ENCODE results near the gene FANCI. TPM values are rescaled to one million over a fixed set of nuclear protein-coding genes. Genes with fewer than 3 reads are reported as not detected.

Gene FANCI
- total and polyA plus RNA-seq, 2 of the 13 experiments (the other 11 are each of a cell fraction or from before 2014, with no cell fraction given): 15.7 to 68.8 TPM

- TF ChIP-seq AGO2 (optimal IDR thresholded peaks at IDR 0.05; ENCODE audit: low read depth, low read length): peak; percentile 50
- peak; percentile 90 for TF ChIP-seq ASH2L (IDR thresholded peaks at IDR 0.05; ENCODE audit: insufficient read length, low read depth, low read length)
- TF ChIP-seq NR0B2 (CRISPR knock-in tag; IDR thresholded peaks at IDR 0.05): no peak
- TF ChIP-seq RBFOX2 (IDR thresholded peaks at IDR 0.05; ENCODE audit: low read depth, low read length): peak; percentile 41; the same call in 1 of the 2 replicates
- TF ChIP-seq NFE2L2 (IDR thresholded peaks at IDR 0.05; ENCODE audit: low read length): no peak
- no peak for TF ChIP-seq GTF2F1 (IDR thresholded peaks at IDR 0.05; ENCODE audit: low read length)
- no TSS peak for BruUV-seq (replicated peaks)
- H3K27ac ChIP-seq (ENCODE audit: extremely low read length, insufficient read depth, low read length): no peak overlapping the region
- ATAC-seq (no peak), DNase-seq (ENCODE audit: low spot score) (no peak), FAIRE-seq (no peak)
- ChIA-PET CTCF (ENCODE audit: low intra/inter-chr PET ratio, low total read pairs) (no interaction called here), POLR2A (no interaction called here)
- peaks cover 59 to 95% of the 10 kb centered on the region in 2 experiments for H3K36me3 ChIP-seq (replicated peaks in 1 of 2; ENCODE audit: control insufficient read depth in 1 of 2, insufficient read depth in 2 of 2, low read length in 2 of 2)
- intact Hi-C loops (cut with micrococcal nuclease; ENCODE audit: unreplicated experiment) (no loop called here), in situ Hi-C loops (cut with HindIII; ENCODE audit: extremely low pct_ligation_motif_present, low pct_unique_long_range_greater_than_20kb) (no loop called here)
- H3K79me2 ChIP-seq (ENCODE audit: insufficient read depth, low read length): no peaks in the 10 kb centered on the region
- no peaks in the 10 kb centered on the region for H3K9me3 ChIP-seq (ENCODE audit: low read length)
- H3K27me3 ChIP-seq (ENCODE audit: control insufficient read depth in 1 of 2, insufficient read depth in 2 of 2, low read length in 2 of 2): no peaks in the 10 kb centered on the region; a peak in 1 of 5 replicates
- H3K4me1 ChIP-seq (ENCODE audit: insufficient read depth, low read length): peaks cover 23% of the 10 kb centered on the region
- no peak overlapping the region for H2AFZ ChIP-seq (ENCODE audit: low read length)
- H4K20me1 ChIP-seq (ENCODE audit: insufficient read depth, low read length): peaks cover 3% of the 10 kb centered on the region
- no peak overlapping the region for H3K4me2 ChIP-seq (ENCODE audit: low read depth, low read length)
- H3K9ac ChIP-seq (ENCODE audit: insufficient read depth, low read depth, low read length): no peak overlapping the region
- no peak overlapping the region for H3K4me3 ChIP-seq (replicated peaks in 1 of 3; ENCODE audit: insufficient read depth in 1 of 3, low read depth in 2 of 3, low read length in 3 of 3)
- WGBS (ENCODE audit: low lambda C conversion rate): 100% methylated on average over 3 of the region's 11 CpGs
These were observed 81.4 kb downstream of the FANCI start for GRCh38 chr15:89325039-89325803.

- no peak overlapping the region for H3K4me2 ChIP-seq (ENCODE audit: low read depth, low read length)
- H3K4me1 ChIP-seq (ENCODE audit: insufficient read depth, low read length): peaks cover 23% of the 10 kb centered on the region
- ChIA-PET POLR2A (interaction anchor here (1.0 kb wide), 1 partner anchor 9 kb away, joined by 4 read pairs; the partner anchor contains the start of gene POLG), CTCF (ENCODE audit: low intra/inter-chr PET ratio, low total read pairs) (no interaction called here)
- no peak overlapping the region for H2AFZ ChIP-seq (ENCODE audit: low read length)
- ATAC-seq (peak; percentile 25), DNase-seq (ENCODE audit: low spot score) (no peak), FAIRE-seq (no peak)
- H4K20me1 ChIP-seq (ENCODE audit: insufficient read depth, low read length): peaks cover 4% of the 10 kb centered on the region; the same call in 1 of the 2 replicates
- in situ Hi-C loops (cut with HindIII; ENCODE audit: extremely low pct_ligation_motif_present, low pct_unique_long_range_greater_than_20kb) (no loop called here), intact Hi-C loops (cut with micrococcal nuclease; ENCODE audit: unreplicated experiment) (no loop called here)
- no peaks in the 10 kb centered on the region; a peak in 1 of 5 replicates for H3K27me3 ChIP-seq (ENCODE audit: control insufficient read depth in 1 of 2, insufficient read depth in 2 of 2, low read length in 2 of 2)
- BruUV-seq (replicated peaks): no TSS peak
- H3K36me3 ChIP-seq (replicated peaks in 1 of 2; ENCODE audit: control insufficient read depth in 1 of 2, insufficient read depth in 2 of 2, low read length in 2 of 2): peaks cover 56 to 95% of the 10 kb centered on the region in 2 experiments
- 83% methylated on average over 4 of the region's 6 CpGs for WGBS (ENCODE audit: low lambda C conversion rate)
- H3K9ac ChIP-seq (ENCODE audit: insufficient read depth, low read depth, low read length): no peak overlapping the region
- H3K9me3 ChIP-seq (ENCODE audit: low read length): no peaks in the 10 kb centered on the region
- H3K79me2 ChIP-seq (ENCODE audit: insufficient read depth, low read length): peaks cover 2% of the 10 kb centered on the region
- H3K4me3 ChIP-seq (replicated peaks in 1 of 3; ENCODE audit: insufficient read depth in 1 of 3, low read depth in 2 of 3, low read length in 3 of 3): no peak overlapping the region
- H3K27ac ChIP-seq (ENCODE audit: extremely low read length, insufficient read depth, low read length): no peak overlapping the region
- no peak for TF ChIP-seq FOXO4 (CRISPR knock-in tag; conservative IDR thresholded peaks at IDR 0.05)
- TF ChIP-seq ZNF382 (CRISPR knock-in tag; IDR thresholded peaks at IDR 0.05; ENCODE audit: borderline replicate concordance): no peak
- no peak for TF ChIP-seq TRAFD1 (CRISPR knock-in tag; IDR thresholded peaks at IDR 0.05; ENCODE audit: borderline replicate concordance)
- TF ChIP-seq ZNF335 (CRISPR knock-in tag; IDR thresholded peaks at IDR 0.05): no peak
- TF ChIP-seq NAIF1 (CRISPR knock-in tag; IDR thresholded peaks at IDR 0.05; ENCODE audit: borderline replicate concordance): no peak
- no peak for TF ChIP-seq MYPOP (CRISPR knock-in tag; IDR thresholded peaks at IDR 0.05)
- no peak for TF ChIP-seq ESRRA (CRISPR knock-in tag; IDR thresholded peaks at IDR 0.05; ENCODE audit: low read depth)
These were observed 82.5 kb downstream of the FANCI start for GRCh38 chr15:89326316-89326715.

Measured in HepG2 (cell line).